Activated naive CD4-positive, alpha-beta T cell treated with anti-CD3 and anti-CD28 coated beads, Interleukin-2, amount 50 U/mL, for 72 hours (primary cell): ENCODE measurements around the gene HDAC9. TPM values are rescaled to one million over a fixed set of nuclear protein-coding genes. Genes with fewer than 3 reads are reported as not detected.
"Not testable (repeated sequence)": the region's sequence is repeated elsewhere in the genome, so short reads cannot be mapped to it uniquely, and the experiment has no call there.

Source experiments
- ATAC-seq, 2 donors: fragments of 150-1000 bp; cut with Tn5 transposase; 2 replicates each; pipeline ENCODE4 v1.10.0; 2021; ENCODE audit warnings: mild to moderate bottlenecking in 2 of 2, moderate library complexity in 2 of 2
- DNase-seq, 2 donors: peaks; one replicate each; pipeline ENCODE4 v3.0.0; 2021 to 2022; ENCODE audit warnings: low spot score in 2 of 2
- H3K27ac Mint-ChIP-seq, 2 donors: one replicate each; pipeline ENCODE4 v1.8.0; 2022; ENCODE audit warnings: mild to moderate bottlenecking in 2 of 2, mixed read lengths in 2 of 2
- H3K36me3 Mint-ChIP-seq, 2 donors: one replicate each; pipeline ENCODE4 v1.8.0; 2022; ENCODE audit warnings: mixed read lengths in 2 of 2
- H3K9me3 Mint-ChIP-seq, 2 donors: one replicate each; pipeline ENCODE4 v1.8.0; 2022; ENCODE audit warnings: mixed read lengths in 2 of 2
- total RNA-seq, 2 donors: library from RNA; stranded (reverse); gene quantifications; one replicate each; pipeline ENCODE4 v1.2.3, GENCODE V29; 2022

The HDAC9 gene
- total RNA-seq, 2 donors from 2014 or later: 0.32 to 0.84 TPM

DNA sequence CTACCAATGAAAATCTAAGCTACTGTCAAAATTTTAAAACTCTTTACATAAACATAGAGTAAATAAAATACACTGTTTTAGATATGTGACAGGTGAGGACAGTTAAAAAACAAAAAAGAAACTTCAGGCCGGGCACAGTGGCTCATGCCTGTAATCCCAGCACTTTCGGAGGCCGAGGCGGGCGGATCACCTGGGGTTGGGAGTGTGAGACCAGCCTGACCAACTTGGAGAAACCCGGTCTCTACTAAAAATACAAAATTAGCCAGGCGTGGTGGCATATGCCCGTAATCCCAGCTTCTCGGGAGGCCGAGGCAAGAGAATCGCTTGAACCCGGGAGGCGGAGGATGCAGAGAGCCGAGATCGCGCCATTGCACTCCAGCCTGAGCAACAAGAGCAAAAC is 472.2 kb downstream of the HDAC9 start:
- not testable (repeated sequence) for DNase-seq, H3K27ac Mint-ChIP-seq, ATAC-seq, H3K36me3 Mint-ChIP-seq
- H3K9me3 Mint-ChIP-seq: peaks cover 10 to 12% of the 10 kb centered on the region in 2 donors

DNA sequence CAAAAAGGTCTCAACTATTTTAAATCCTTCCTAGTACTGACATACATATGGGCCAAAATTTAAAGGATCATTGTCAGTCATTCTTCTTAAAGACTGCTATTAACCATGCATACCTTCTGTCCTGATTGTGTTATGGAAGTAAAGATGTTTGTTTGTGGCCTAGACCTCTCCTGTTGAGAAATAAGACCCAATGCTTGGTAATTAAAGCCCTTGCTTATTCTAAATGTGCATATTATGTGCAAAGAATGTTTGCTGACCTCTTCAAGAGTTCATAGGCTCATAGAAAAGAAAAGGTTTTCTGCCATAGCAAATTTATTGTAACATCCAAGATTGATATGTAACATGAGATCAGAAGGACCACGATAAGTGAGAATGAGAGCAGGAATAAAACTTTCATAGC is 476.3 kb downstream of the HDAC9 start:
- Mint-ChIP-seq H3K36me3 (peaks cover 0 to 6% of the 10 kb centered on the region in 2 donors), H3K27ac (no peak overlapping the region), H3K9me3 (peaks cover 21 to 29% of the 10 kb centered on the region in 2 donors)
- ATAC-seq (no peak), DNase-seq (no peak)

DNA sequence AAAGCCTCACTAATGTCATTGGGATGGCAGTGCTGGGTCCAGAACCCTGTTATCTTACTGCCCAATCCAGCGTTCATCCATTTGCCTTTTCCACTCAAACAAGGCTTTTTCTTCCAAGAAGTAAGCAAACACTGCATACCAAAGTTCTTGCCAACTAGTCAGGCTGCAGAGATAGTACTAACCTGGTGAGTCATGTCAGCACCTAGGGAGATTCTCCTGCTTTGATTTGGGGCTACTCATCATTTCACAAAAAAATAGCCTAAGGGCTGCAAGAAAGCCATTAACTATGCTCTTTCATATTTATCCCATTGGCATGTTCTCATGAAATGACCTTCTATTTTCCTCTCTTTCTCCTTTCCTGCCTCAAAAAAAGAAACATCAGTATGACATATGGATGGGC is 479.3 kb downstream of the HDAC9 start:
- DNase-seq (no peak), ATAC-seq (no peak)
- Mint-ChIP-seq H3K9me3 (peaks cover 21 to 22% of the 10 kb centered on the region in 2 donors), H3K36me3 (peaks cover 0 to 6% of the 10 kb centered on the region in 2 donors), H3K27ac (no peak overlapping the region)

DNA sequence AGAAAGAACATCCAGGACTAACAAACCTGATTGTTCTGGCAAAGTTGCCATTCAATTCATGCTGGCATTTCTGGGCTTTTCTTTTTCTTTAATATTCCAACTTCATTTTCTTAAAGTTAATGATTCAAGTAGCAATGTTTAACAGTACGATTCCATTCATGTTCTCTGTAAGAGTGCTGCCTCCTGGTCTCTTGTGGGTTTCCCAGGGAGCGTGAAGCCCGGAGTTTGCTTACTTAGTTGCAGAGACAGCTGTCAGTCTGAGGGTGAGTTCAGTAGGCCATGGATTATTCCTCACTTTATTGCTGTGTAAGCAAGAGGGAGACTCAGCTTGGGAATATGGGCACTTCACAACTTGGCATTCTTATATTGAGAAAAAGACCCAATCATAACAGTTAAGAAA is 479.7 kb downstream of the HDAC9 start:
- Mint-ChIP-seq H3K9me3 (peaks cover 25 to 26% of the 10 kb centered on the region in 2 donors), H3K27ac (no peak overlapping the region), H3K36me3 (peaks cover 0 to 6% of the 10 kb centered on the region in 2 donors)
- DNase-seq: no peak
- no peak for ATAC-seq

DNA sequence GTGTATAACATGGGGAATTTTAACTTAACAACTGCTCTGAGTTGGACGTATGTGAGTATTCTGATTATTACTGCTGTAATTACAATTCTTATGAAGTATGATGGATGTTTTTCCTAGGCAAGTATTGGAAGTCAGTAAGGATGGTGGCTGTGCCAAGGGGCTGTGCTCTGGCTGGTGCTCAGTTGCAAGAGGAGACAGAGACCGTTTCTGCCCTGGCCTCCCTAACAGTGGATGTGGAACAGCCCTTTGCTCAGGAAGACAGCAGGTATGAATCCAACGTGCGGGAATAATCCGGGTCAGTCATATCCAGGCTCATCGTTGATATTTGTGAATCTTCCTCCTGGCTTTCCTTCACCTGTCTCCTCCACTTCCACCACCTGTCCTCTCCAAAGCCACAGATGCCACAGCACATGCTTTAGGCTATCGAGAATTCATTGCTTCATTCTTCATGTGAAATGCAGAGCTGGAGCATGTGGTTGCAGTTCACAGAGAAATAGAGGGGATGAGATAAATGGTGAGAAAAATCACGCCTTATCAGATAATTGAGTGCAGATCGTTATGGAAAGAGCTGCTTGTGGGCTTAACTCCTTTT is 480.2 kb downstream of the HDAC9 start:
- H3K36me3 Mint-ChIP-seq: peaks cover 0 to 6% of the 10 kb centered on the region in 2 donors
- ATAC-seq: no peak
- H3K9me3 Mint-ChIP-seq: peaks cover 25 to 27% of the 10 kb centered on the region in 2 donors
- no peak for DNase-seq
- no peak overlapping the region for H3K27ac Mint-ChIP-seq

DNA sequence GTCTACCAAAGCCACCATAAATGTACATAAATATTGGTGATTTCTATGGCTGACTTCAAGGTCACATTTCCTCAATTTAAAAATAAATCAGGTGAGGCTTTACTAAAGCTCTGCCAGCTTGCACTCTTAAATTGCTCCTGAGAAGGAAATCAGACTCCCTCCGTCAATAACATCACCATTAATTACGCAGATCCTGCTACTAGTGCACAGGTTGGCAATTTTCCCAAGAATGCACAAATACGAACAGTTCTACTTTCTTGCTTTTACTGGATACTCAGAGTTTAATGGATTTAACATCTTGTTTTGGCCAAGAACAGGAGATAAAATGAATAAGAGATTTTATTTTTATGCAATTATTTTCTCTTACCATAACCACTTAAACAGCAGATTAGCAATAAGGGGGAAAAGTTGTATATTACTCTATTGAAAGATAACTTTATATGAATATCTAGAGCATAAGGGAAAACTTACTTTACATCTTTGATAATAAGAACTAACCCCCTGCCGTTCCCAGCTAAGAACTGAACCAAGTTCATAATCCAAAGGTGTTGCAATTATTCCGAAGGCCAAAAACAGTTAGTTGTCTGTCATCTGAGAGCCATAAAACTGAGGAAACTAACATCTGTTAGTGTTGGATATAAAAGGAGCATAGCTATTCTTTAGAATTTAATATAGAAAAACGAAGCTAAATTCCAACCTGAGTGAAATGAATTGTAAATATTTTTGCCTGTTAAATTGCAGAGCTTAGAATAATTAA is 481.3 kb downstream of the HDAC9 start:
- DNase-seq (no peak), ATAC-seq (no peak)
- peaks cover 0 to 6% of the 10 kb centered on the region in 2 donors for H3K36me3 Mint-ChIP-seq
- peaks cover 25 to 27% of the 10 kb centered on the region in 2 donors for H3K9me3 Mint-ChIP-seq
- H3K27ac Mint-ChIP-seq: no peak overlapping the region

DNA sequence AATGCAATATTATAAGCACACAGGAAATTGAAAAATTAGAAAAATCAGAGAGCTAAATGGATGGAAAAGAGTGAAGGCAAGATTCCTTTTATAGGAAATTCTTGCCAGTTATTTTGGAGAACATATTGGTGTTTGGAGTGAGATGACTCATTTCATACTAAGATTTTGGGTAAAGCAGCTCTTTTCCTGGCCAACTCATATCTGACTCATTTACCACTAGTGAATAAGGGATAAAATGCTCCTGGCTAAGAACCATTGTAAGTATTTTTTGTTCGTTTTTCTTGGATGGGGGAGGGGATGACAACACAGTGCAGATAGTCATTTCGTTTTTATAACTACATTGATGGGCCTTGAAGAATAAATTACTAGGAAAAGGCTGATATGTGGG is 482.6 kb downstream of the HDAC9 start:
- DNase-seq: no peak
- H3K9me3 Mint-ChIP-seq: peaks cover 26 to 31% of the 10 kb centered on the region in 2 donors
- ATAC-seq: no peak
- no peak overlapping the region for H3K27ac Mint-ChIP-seq
- peaks cover 0 to 6% of the 10 kb centered on the region in 2 donors for H3K36me3 Mint-ChIP-seq

DNA sequence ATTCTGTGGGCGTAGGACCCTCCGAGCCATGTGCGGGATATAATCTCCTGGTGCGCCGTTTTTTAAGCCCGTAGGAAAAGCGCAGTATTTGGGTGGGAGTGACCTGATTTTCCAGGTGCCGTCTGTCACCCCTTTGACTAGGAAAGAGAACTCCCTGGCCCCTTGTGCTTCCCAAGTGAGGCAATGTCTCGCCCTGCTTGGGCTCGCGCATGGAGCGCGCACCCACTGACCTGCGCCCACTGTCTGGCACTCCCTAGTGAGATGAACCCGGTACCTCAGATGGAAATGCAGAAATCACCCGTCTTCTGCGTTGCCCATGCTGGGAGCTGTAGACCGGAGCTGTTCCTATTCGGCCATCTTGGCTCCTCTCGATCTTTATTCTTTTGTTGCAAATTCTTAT is 495.2 kb downstream of the HDAC9 start:
- H3K36me3 Mint-ChIP-seq, ATAC-seq, H3K27ac Mint-ChIP-seq, H3K9me3 Mint-ChIP-seq, DNase-seq: not testable (repeated sequence)

DNA sequence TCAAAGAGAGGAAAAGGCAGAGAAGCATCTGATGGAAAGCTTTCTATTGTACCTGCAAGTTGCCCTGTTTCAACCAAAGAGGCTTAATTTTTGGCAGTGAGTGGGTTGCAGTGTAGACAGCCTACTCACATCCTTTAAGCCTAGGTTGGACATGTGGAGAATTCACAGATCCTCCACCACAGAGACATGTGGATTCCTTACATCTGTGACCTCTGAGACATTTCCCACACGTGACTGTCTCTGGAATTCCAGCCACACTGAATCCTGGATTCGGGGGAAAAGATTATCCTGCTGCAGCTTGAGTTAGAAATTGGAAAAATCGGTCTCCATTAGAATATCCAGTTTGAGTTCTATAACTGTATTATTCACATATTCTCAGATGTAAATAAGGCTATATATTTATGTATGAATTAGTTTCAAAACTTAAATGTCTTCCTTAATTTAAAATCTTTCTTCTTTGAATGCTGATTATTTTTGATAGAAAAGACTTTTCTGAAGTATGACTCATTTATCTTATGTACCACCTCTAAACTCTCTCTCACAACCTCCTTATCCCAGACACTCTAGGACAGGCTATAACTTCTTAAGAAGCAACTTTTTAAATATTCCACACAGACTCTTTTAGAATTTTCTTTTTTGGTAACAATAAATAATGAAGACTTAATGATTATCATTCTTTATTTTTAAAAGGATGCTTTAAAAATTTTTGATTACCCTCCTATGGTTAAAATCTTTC is 498.6 kb downstream of the HDAC9 start:
- H3K27ac Mint-ChIP-seq: no peak overlapping the region
- H3K36me3 Mint-ChIP-seq: no peaks in the 10 kb centered on the region
- no peak for ATAC-seq
- DNase-seq: no peak
- H3K9me3 Mint-ChIP-seq: peaks cover 0 to 4% of the 10 kb centered on the region in 2 donors

DNA sequence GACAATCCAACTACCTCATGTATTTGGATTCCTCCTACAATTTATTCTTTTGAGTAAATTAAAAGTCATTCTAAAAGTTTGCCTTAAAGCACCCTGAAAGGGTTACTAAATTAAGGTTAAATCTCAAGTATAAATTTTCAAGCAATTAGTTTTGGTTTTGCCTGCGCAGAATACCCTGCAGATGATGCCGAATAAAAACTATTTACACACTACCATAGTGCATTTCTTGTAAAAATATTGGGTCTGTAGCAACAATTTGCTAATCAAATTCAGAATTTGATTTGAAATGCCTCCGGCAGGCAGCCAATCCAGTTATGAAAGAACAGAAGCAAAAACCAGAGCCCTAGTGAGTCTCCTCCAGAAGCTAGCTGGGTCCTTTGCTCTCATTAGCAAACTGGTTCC is 499.7 kb downstream of the HDAC9 start:
- Mint-ChIP-seq H3K9me3 (peaks cover 0 to 4% of the 10 kb centered on the region in 2 donors), H3K36me3 (no peaks in the 10 kb centered on the region), H3K27ac (no peak overlapping the region)
- ATAC-seq (no peak), DNase-seq (no peak)

DNA sequence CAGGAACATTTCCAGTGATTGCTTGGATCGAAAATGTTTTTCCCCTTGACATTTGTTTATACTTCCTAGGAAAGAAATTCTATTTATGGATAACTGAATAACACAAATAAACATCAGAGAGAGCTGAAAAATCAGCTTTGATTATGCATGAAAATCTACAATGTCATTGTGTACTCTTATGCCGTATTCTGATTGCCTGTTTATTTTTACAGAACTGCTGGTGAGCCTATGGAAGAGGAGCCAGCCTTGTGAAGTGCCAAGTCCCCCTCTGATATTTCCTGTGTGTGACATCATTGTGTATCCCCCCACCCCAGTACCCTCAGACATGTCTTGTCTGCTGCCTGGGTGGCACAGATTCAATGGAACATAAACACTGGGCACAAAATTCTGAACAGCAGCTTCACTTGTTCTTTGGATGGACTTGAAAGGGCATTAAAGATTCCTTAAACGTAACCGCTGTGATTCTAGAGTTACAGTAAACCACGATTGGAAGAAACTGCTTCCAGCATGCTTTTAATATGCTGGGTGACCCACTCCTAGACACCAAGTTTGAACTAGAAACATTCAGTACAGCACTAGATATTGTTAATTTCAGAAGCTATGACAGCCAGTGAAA is 500.4 kb downstream of the HDAC9 start:
- no peak for DNase-seq
- Mint-ChIP-seq H3K9me3 (peaks cover 0 to 2% of the 10 kb centered on the region in 2 donors), H3K36me3 (no peaks in the 10 kb centered on the region), H3K27ac (no peak overlapping the region)
- no peak for ATAC-seq

DNA sequence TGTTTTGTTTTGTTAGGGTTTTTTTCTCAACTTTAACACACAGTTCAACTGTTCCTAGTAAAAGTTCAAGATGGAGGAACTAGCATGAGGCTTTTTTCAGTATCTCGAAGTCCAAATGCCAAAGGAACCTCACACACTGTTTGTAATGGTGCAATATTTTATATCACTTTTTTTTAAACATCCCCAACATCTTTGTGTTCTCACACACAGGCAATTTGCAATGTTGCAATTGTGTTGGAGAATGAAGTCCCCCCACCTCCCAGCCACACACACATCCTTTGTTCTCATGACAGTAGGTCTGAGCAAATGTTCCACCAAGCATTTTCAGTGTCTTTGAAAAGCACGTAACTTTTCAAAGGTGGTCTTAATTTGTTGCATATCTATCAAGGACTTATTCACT is 501.0 kb downstream of the HDAC9 start:
- no peak overlapping the region for H3K27ac Mint-ChIP-seq
- ATAC-seq (no peak), DNase-seq (no peak)
- H3K9me3 Mint-ChIP-seq: no peaks in the 10 kb centered on the region
- no peaks in the 10 kb centered on the region for H3K36me3 Mint-ChIP-seq

DNA sequence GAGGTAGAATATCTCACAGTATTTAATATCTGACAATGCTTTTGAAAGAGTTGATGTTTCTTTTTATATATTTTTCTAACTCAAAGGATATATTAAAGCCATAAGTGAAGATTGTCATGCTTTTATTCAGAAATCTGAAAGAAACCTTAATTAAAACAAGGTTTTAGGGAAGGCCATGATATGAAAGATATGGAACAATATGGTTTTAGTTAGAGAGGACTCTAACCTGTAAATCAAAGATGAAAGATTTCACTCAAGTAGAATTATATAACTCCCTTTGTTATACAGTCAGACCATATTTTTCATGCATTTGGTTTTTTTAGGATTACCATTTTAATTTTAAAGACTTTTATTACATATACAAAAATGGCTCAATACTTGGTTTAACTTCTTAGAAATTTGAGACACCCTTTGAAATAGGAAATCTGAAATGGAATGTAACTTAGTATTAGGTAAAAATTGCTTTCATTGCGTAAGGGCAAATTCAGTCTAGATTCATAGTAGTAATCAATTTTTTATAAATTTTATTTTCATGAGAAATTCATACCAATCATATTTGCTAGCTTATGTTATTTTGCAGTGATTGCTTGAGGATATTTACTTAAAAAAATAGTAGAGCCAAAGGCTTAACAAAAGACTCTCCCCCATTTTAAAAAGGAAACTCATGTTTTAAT is 502.1 kb downstream of the HDAC9 start:
- H3K27ac Mint-ChIP-seq: no peak overlapping the region

DNA sequence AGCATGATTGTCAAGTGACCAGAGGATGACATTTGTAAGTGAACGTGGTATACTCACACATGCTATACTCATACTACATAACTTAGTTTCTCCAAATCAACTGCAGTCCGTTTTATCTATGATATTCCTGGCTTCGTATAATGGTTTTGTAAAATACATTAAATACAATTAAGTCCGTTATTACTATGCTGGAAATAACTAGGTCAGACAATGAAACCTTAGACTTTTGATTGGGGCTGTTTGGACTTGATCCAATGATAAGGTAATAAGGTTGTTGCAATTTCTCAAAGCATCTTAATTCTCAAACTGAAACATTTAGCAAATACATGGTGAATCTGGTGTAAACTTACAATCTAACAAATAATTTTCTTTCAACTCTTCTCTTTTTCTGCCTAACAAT is 504.9 kb downstream of the HDAC9 start:
- ATAC-seq (no peak), DNase-seq (no peak)
- no peaks in the 10 kb centered on the region for H3K9me3 Mint-ChIP-seq
- H3K27ac Mint-ChIP-seq: no peak overlapping the region
- H3K36me3 Mint-ChIP-seq: no peaks in the 10 kb centered on the region

More for the DNA sequence above, 502.1 kb downstream of the HDAC9 start:
- ATAC-seq (no peak), DNase-seq (no peak)
- Mint-ChIP-seq H3K9me3 (no peaks in the 10 kb centered on the region), H3K36me3 (no peaks in the 10 kb centered on the region)

DNA sequence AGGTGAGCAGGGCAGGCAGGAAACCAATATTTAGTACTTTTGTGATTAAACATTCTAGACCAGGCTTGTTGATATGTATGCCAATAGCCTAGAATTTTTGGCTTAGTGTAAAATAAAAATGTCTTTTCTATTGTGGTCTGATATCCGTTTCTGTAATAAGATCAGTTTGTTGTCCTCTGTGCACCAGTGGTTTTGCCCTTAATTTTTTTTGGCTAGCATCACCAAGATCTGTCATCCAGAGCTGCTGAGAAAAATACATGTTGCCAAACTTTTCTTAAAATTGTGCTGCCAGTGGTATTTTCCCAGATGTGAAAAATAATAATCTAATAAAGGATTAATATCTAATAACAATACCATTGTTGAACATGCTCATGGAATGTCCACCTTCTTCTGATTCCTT is 506.3 kb downstream of the HDAC9 start:
- DNase-seq: no peak
- ATAC-seq: no peak
- Mint-ChIP-seq H3K9me3 (no peaks in the 10 kb centered on the region), H3K27ac (no peak overlapping the region), H3K36me3 (no peaks in the 10 kb centered on the region)

DNA sequence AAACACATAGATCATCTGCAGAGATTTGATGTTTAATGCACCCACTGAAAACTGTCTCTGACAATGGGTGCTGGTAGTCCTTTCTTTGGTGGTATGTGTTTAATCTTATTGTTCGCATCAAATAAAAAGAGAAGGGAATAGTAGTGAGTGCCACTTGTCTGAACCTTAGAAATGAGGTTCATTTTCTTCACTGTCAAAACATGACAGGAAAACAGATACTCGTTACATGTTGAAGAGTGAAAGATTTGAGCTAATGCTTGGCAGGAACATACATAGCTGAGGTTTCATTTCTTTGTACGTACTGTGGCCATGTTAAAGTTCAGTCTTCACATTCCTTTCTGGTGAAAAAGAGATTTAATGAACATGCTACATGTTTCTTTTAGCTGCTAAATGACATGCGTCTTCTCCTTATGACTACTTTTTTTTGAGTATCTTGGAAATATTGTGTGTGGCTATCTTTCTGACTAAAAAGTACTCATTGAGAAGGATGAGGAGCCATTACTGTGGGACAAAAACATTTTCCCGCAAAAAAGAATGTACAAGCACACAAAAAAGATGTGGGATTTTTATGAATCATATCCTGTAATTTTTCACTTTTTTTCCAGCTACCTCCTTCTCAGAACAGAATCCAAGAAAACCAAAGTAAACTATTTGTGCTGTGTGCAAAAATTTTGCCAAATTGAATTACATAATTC is 513.8 kb downstream of the HDAC9 start:
- H3K9me3 Mint-ChIP-seq: peaks cover 8 to 10% of the 10 kb centered on the region in 2 donors
- ATAC-seq (no peak), DNase-seq (no peak)
- no peaks in the 10 kb centered on the region for H3K36me3 Mint-ChIP-seq
- no peak overlapping the region for H3K27ac Mint-ChIP-seq
